ENCODE data around the gene CFAP53. TPM values are rescaled to one million over a fixed set of nuclear protein-coding genes. Genes with fewer than 3 reads are reported as not detected.

Gene CFAP53
- total and polyA plus RNA-seq, 2 of the 4 experiments (the other 2 are of a cell fraction) = under 0.01 to 0.12 TPM

DNA sequence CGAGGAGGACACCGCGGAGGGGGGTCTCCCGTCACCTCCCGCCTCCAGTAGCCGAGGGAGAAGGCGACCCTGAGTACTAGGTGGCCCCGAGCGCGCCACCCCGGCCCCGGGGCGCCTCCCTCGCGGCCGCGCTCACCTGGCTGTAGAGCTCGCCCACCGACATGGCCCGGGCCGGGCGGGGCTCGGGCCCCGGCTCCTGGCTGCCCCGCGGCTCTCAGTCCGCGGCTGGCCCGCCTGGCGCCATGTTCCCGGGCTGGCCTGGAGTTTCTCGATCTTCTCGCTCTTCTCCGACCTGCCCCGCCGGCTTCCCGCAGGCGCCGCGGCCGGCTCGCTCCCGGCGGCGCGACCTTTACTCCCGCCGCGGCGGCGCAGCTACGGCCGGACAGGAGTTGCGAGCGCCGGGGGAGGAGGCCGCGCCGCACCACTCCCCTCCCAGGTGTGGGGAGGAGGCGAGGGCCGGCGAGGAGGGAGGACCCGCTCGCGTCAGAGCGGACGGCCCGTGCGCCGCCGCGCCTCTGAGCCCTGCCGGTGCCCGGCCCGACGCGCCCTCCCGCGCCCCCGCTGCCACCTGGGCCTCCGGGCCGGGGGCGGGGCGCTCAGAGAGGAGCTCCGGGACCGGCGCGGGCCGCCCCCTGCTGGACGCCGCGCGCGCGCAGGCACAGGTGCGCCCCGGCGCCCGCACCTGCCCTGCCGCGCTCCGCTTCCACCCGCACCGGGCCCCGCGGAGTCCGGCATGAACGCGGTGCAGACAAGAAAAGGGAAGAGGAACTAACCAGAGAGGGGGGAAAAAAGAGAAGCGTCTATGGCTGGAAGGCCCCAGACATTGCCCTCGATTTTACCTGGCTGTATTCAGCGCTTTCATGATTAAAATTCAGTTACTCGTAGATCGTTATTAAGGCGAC is 71.4 kb downstream of the CFAP53 start, which contains the start of gene MYO5B (continued):
- no peak for TF ChIP-seq CEBPB (IDR thresholded peaks at IDR 0.05; ENCODE audit: low read depth, low read length)
- TF ChIP-seq CHD1 (IDR thresholded peaks at IDR 0.05; ENCODE audit: low read depth, low read length) = no peak

DNA sequence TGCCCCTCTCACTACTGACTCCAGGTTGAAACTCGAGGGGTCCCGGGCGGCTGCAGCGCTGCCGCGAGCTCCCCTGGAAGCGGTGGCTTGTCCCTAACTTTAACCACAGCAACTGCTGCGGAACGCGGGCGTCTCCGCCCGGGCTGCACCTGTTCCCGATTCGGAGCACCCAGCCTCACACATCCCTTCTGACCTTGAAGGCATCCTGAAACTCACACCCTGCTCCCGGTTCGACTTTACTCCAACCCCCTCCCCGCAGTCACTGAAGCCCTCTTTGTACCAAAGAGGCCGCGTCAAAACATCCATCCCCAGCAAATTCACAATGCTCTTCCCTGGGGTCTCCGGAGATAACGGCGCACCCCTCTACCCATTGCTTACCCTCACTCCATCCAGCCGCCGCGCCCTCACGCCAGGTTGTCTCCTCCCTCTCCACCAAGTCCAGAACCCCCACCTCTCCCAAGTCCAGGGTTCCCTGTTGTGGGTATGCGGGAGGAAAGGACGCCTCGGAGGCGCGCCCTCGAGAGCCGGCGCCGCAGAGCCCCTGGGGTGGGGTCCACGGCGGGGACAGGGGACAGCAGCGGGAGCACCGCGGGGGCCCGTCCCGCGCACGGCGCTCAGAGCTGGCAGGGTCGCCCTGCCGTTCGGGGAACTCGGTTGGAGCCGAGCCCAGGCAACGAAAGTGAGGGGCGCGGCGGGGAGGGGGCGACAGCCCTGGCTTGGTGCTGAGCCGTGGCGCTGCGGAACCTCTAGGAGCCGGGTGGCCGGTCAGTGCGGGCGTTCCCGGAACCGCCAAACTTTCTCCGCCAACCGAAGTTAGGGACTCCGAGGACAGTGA is 72.3 kb downstream of the CFAP53 start:
- no peak overlapping the region for H2BK5ac ChIP-seq (ENCODE audit: low read depth, low read length, poor library complexity, severe bottlenecking)
- no peak overlapping the region for H3K4me2 ChIP-seq (ENCODE audit: low read depth, low read length)
- no peak overlapping the region for H4K8ac ChIP-seq (ENCODE audit: low read depth in 2 of 2, low read length in 2 of 2)
- H3K4me3 ChIP-seq (ENCODE audit: insufficient read depth, low read depth, low read length) = no peak overlapping the region
- H2BK15ac ChIP-seq (ENCODE audit: low read depth, low read length) = no peak overlapping the region
- no peak overlapping the region for H3K14ac ChIP-seq (replicated peaks; ENCODE audit: low read depth, low read length)
- DNase-seq = no peak
- BruUV-seq (replicated peaks) = no TSS peak
- no peak overlapping the region for H2AK5ac ChIP-seq (ENCODE audit: low read depth, low read length)
- H3K18ac ChIP-seq (ENCODE audit: low read depth, low read length) = no peak overlapping the region
- no peak overlapping the region for H2AK9ac ChIP-seq (replicated peaks; ENCODE audit: low read depth, low read length, poor library complexity)
- POLR2A ChIA-PET (ENCODE audit: unreplicated experiment) = no interaction called here
- WGBS, 2 experiments (ENCODE audit: extremely low coverage in 2 of 2, insufficient read length in 1 of 2) = 1% methylated on average over 35 of the region's 68 CpGs; no CpG with 5 or more reads in 1 of the 2 experiments
- H3K23ac ChIP-seq (ENCODE audit: low read depth, low read length) = no peak overlapping the region
- no peaks in the 10 kb centered on the region for H3K4me1 ChIP-seq (ENCODE audit: control insufficient read depth, insufficient read depth, low read length)
- H4K20me1 ChIP-seq (ENCODE audit: insufficient read depth, low read length) = no peaks in the 10 kb centered on the region
- H3K9me1 ChIP-seq (ENCODE audit: insufficient read depth, low read length) = no peaks in the 10 kb centered on the region
- no peaks in the 10 kb centered on the region; the same call in 1 of the 2 replicates for H3K9me3 ChIP-seq (ENCODE audit: control insufficient read depth, insufficient read depth, low read length)
- no peak overlapping the region for H2AFZ ChIP-seq (replicated peaks; ENCODE audit: low read length, poor library complexity)
- H3K56ac ChIP-seq (ENCODE audit: extremely low read depth, insufficient read depth, low read length) = no peak overlapping the region
- no peak overlapping the region for H2BK20ac ChIP-seq (ENCODE audit: low read depth, low read length)
- H4K91ac ChIP-seq (ENCODE audit: insufficient read depth, low read depth, low read length) = no peak overlapping the region
- in situ Hi-C loops (cut with MboI; ENCODE audit: low sequenced_read_pairs) (loop anchor here (25.0 kb wide), 1 partner anchor 682 kb away; no protein-coding TSS in a partner anchor), dilution Hi-C loops (cut with HindIII; ENCODE audit: low sequenced_read_pairs, unreplicated experiment) (no loop called here), intact Hi-C loops (cut with micrococcal nuclease) (no loop called here)
- no peak overlapping the region for H3K9ac ChIP-seq (ENCODE audit: low read depth, low read length)
- H3K27me3 ChIP-seq (ENCODE audit: control insufficient read depth, insufficient read depth, low read length) = peaks cover 43% of the 10 kb centered on the region
- no peaks in the 10 kb centered on the region for H3K36me3 ChIP-seq (ENCODE audit: control insufficient read depth, insufficient read depth, low read length)
- H4K5ac ChIP-seq (ENCODE audit: low read depth, low read length) = no peak overlapping the region
- no peak overlapping the region for H2BK120ac ChIP-seq (ENCODE audit: low read depth, low read length)
- H3K4ac ChIP-seq (ENCODE audit: low read depth, low read length) = no peak overlapping the region
- no peak overlapping the region for H3K27ac ChIP-seq (ENCODE audit: insufficient read depth, low read length)
- ATAC-seq (ENCODE audit: low read depth) = no peak
- CTCF ChIA-PET = no interaction called here
- H3K79me1 ChIP-seq (ENCODE audit: low read depth in 1 of 2, low read length in 2 of 2) = no peaks in the 10 kb centered on the region
- TF ChIP-seq FOS (IDR thresholded peaks at IDR 0.05; ENCODE audit: low read depth, low read length) (no peak), BHLHE40 (IDR thresholded peaks at IDR 0.05; ENCODE audit: low read depth, low read length) (no peak), RFX5 (IDR thresholded peaks at IDR 0.05; ENCODE audit: low read depth, low read length) (no peak), MXI1 (IDR thresholded peaks at IDR 0.05; ENCODE audit: borderline replicate concordance, low read depth, low read length) (no peak), NFE2L2 (IDR thresholded peaks at IDR 0.05; ENCODE audit: low read depth, low read length) (no peak), MAZ (IDR thresholded peaks at IDR 0.05; ENCODE audit: borderline replicate concordance, low read depth, low read length) (no peak), CEBPB (IDR thresholded peaks at IDR 0.05; ENCODE audit: low read depth, low read length) (no peak), RCOR1 (IDR thresholded peaks at IDR 0.05; ENCODE audit: insufficient replicate concordance, low read length) (no peak), MAFK (IDR thresholded peaks at IDR 0.05; ENCODE audit: low read depth, low read length) (no peak)
- TF ChIP-seq, protein P1, sequence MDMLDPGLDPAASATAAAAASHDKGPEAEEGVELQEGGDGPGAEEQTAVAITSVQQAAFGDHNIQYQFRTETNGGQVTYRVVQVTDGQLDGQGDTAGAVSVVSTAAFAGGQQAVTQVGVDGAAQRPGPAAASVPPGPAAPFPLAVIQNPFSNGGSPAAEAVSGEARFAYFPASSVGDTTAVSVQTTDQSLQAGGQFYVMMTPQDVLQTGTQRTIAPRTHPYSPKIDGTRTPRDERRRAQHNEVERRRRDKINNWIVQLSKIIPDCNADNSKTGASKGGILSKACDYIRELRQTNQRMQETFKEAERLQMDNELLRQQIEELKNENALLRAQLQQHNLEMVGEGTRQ (IDR thresholded peaks at IDR 0.05; ENCODE audit: low read depth, low read length) = no peak
- TF ChIP-seq, protein P2, sequence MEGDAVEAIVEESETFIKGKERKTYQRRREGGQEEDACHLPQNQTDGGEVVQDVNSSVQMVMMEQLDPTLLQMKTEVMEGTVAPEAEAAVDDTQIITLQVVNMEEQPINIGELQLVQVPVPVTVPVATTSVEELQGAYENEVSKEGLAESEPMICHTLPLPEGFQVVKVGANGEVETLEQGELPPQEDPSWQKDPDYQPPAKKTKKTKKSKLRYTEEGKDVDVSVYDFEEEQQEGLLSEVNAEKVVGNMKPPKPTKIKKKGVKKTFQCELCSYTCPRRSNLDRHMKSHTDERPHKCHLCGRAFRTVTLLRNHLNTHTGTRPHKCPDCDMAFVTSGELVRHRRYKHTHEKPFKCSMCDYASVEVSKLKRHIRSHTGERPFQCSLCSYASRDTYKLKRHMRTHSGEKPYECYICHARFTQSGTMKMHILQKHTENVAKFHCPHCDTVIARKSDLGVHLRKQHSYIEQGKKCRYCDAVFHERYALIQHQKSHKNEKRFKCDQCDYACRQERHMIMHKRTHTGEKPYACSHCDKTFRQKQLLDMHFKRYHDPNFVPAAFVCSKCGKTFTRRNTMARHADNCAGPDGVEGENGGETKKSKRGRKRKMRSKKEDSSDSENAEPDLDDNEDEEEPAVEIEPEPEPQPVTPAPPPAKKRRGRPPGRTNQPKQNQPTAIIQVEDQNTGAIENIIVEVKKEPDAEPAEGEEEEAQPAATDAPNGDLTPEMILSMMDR (conservative IDR thresholded peaks at IDR 0.05; ENCODE audit: low read depth, low read length) = no peak
